Caco-2 (cell line): ENCODE results near the gene ARHGAP24. TPM values are rescaled to one million over a fixed set of nuclear protein-coding genes. Genes with fewer than 3 reads are reported as not detected.

Source experiments
- BruUV-seq: library from RNA; stranded (reverse); fragments of 400-500 nt; replicated peaks from 2 replicates; lab custom pipeline; 2021; lab: Mats Ljungman, UMichigan
- CTCF ChIA-PET: fragments of 300-600 bp; sonication (Branson Sonifier 250); formaldehyde crosslinking; loops from one replicate; lab custom pipeline; 2022; ENCODE audit warnings: antibody characterized with exemption; lab: Charles Lee
- POLR2A ChIA-PET: fragments of 300-600 bp; sonication (Branson Sonifier 250); formaldehyde crosslinking; loops from one replicate; lab custom pipeline; 2022; ENCODE audit warnings: antibody characterized with exemption; lab: Charles Lee
- DNase-seq, 2 experiments: peaks; one replicate each; pipeline versions ENCODE4 v3.0.0 to v3.0.0-alpha.2; 2020 to 2022
- H3K27me3 ChIP-seq: replicated peaks from 2 replicates; pipeline ENCODE4 v1.6.0; 2011; ENCODE audit warnings: low read length; ENCODE audit not compliant: control insufficient read depth, insufficient read depth
- H3K36me3 ChIP-seq: 2 replicates; pipeline ENCODE4 v1.5.1; 2011; ENCODE audit warnings: low read length; ENCODE audit not compliant: control insufficient read depth, insufficient read depth
- H3K4me1 ChIP-seq: fragments of 250-450 bp; sonication (Bioruptor Pico); 2 replicates; pipeline ENCODE4 v1.5.1; 2020; ENCODE audit warnings: mild to moderate bottlenecking
- H3K4me3 ChIP-seq: 2 replicates; pipeline ENCODE4 v1.5.1; 2011; ENCODE audit warnings: low read depth, mild to moderate bottlenecking, control low read depth, low read length
- H3K9me3 ChIP-seq: fragments of 250-450 bp; sonication (Bioruptor Pico); 2 replicates; pipeline ENCODE4 v1.5.1; 2020; ENCODE audit warnings: mild to moderate bottlenecking, moderate library complexity
- H3K27ac Mint-ChIP-seq: one replicate; pipeline ENCODE4 v1.8.0; 2022; ENCODE audit warnings: mixed read lengths; ENCODE audit not compliant: unreplicated experiment
- H3K27me3 Mint-ChIP-seq: one replicate; pipeline ENCODE4 v1.8.0; 2022; ENCODE audit warnings: mixed read lengths; ENCODE audit not compliant: insufficient read depth, unreplicated experiment
- H3K36me3 Mint-ChIP-seq: one replicate; pipeline ENCODE4 v1.8.0; 2022; ENCODE audit warnings: mild to moderate bottlenecking, mixed read lengths; ENCODE audit not compliant: insufficient read depth, unreplicated experiment
- H3K4me1 Mint-ChIP-seq: one replicate; pipeline ENCODE4 v1.8.0; 2022; ENCODE audit warnings: low read depth, mixed read lengths; ENCODE audit not compliant: unreplicated experiment
- H3K4me3 Mint-ChIP-seq: one replicate; pipeline ENCODE4 v1.8.0; 2022; ENCODE audit warnings: mild to moderate bottlenecking, moderate library complexity, mixed read lengths; ENCODE audit not compliant: unreplicated experiment
- H3K9me3 Mint-ChIP-seq: one replicate; pipeline ENCODE4 v1.8.0; 2022; ENCODE audit warnings: mixed read lengths; ENCODE audit not compliant: unreplicated experiment
- intact Hi-C: fragments of 100-400 bp; cut with micrococcal nuclease; formaldehyde crosslinking; loops from one replicate; pipeline ENCODE4 v1.10.0; 2022; ENCODE audit not compliant: unreplicated experiment
- total RNA-seq: library from RNA; stranded (reverse); gene quantifications from 2 replicates; pipeline ENCODE4 v1.2.3, GENCODE V29; 2022
- TF ChIP-seq, protein P1 (sequence below), 2 experiments: fragments of 200-600 bp in 1 of 2; IDR thresholded peaks; 1 replicate in 1 of 2; 2 replicates in 1 of 2; pipeline versions ENCODE4 v1.5.1 to v1.8.0; 2011 to 2022; ENCODE audit warnings: antibody characterized with exemption in 1 of 2, control low read depth in 1 of 2, inconsistent platforms in 1 of 2, low read depth in 1 of 2, low read length in 1 of 2, mild to moderate bottlenecking in 1 of 2, moderate library complexity in 1 of 2; ENCODE audit not compliant: insufficient read depth in 1 of 2, severe bottlenecking in 1 of 2, unreplicated experiment in 1 of 2

ARHGAP24 gene
- total RNA-seq, 1 experiment from 2014 or later = 2.8 TPM

DNA sequence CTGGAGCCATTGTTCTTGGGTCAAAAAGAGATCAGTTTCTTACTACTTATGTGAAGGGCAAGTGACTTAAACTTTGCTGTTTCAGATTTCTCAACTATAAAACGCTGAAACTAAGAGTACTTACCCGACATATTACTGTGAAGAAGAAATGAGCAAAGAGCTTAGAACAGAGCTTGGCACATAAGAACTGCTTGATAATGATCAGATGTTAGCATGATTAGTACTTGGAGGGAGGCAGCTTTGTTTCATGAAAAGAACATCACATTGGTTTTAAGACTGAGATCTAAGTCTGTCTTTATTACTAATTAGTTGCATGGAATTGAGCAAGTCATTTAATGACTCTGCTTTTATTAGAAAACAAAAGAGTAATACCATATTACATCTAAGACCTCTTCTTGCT is 169.1 kb downstream of the ARHGAP24 start:
- no TSS peak for BruUV-seq

DNA sequence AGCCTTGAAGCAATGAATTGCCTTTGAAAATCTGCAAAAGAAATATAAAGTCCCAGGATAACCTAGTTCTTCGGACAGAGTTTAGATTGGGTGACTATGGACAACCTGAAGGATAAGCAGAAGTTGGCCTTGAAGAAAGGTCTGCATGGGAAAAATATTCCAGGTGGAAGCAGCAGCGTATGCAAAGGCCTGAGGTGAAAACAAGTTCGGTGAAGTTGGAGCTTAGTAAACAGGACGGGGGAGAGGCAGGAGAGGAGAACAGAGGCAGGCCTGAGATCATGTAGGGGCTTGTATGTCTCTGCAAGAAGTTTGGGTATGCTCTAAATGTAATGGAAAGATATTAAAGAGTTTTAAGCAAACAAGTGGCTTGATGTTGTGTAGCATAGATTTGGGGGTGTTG is 176.0 kb downstream of the ARHGAP24 start:
- Mint-ChIP-seq H3K4me3 (no peak overlapping the region), H3K27me3 (peaks cover 4% of the 10 kb centered on the region), H3K27ac (no peak overlapping the region), H3K9me3 (no peaks in the 10 kb centered on the region), H3K36me3 (no peaks in the 10 kb centered on the region), H3K4me1 (no peaks in the 10 kb centered on the region)
- Histone ChIP-seq H3K4me3 (no peak overlapping the region), H3K9me3 (no peaks in the 10 kb centered on the region), H3K36me3 (no peaks in the 10 kb centered on the region), H3K27me3 (no peaks in the 10 kb centered on the region), H3K4me1 (no peaks in the 10 kb centered on the region)
- CTCF ChIA-PET = no interaction called here
- DNase-seq = no peak
- POLR2A ChIA-PET = no interaction called here
- BruUV-seq = no TSS peak
- TF ChIP-seq, protein P1, sequence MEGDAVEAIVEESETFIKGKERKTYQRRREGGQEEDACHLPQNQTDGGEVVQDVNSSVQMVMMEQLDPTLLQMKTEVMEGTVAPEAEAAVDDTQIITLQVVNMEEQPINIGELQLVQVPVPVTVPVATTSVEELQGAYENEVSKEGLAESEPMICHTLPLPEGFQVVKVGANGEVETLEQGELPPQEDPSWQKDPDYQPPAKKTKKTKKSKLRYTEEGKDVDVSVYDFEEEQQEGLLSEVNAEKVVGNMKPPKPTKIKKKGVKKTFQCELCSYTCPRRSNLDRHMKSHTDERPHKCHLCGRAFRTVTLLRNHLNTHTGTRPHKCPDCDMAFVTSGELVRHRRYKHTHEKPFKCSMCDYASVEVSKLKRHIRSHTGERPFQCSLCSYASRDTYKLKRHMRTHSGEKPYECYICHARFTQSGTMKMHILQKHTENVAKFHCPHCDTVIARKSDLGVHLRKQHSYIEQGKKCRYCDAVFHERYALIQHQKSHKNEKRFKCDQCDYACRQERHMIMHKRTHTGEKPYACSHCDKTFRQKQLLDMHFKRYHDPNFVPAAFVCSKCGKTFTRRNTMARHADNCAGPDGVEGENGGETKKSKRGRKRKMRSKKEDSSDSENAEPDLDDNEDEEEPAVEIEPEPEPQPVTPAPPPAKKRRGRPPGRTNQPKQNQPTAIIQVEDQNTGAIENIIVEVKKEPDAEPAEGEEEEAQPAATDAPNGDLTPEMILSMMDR (IDR thresholded peaks at IDR 0.05; ENCODE audit: insufficient read depth in 1 of 2, low read depth in 1 of 2, low read length in 1 of 2, severe bottlenecking in 1 of 2, unreplicated experiment in 1 of 2) = no peak
- intact Hi-C loops = no loop called here

More for the DNA sequence above, 169.1 kb downstream of the ARHGAP24 start:
- ChIA-PET CTCF (no interaction called here), POLR2A (no interaction called here)
- intact Hi-C loops = no loop called here
- H3K27me3 ChIP-seq = no peaks in the 10 kb centered on the region
- Mint-ChIP-seq H3K27me3 (no peaks in the 10 kb centered on the region), H3K36me3 (no peaks in the 10 kb centered on the region), H3K4me3 (no peak overlapping the region), H3K27ac (no peak overlapping the region), H3K9me3 (no peaks in the 10 kb centered on the region), H3K4me1 (no peaks in the 10 kb centered on the region)
- no peak overlapping the region for H3K4me3 ChIP-seq
- TF ChIP-seq, protein P1 (IDR thresholded peaks at IDR 0.05; ENCODE audit: insufficient read depth in 1 of 2, low read depth in 1 of 2, low read length in 1 of 2, severe bottlenecking in 1 of 2, unreplicated experiment in 1 of 2) = no peak
- no peaks in the 10 kb centered on the region for H3K9me3 ChIP-seq
- H3K4me1 ChIP-seq = no peaks in the 10 kb centered on the region
- no peak for DNase-seq
- H3K36me3 ChIP-seq = no peaks in the 10 kb centered on the region

DNA sequence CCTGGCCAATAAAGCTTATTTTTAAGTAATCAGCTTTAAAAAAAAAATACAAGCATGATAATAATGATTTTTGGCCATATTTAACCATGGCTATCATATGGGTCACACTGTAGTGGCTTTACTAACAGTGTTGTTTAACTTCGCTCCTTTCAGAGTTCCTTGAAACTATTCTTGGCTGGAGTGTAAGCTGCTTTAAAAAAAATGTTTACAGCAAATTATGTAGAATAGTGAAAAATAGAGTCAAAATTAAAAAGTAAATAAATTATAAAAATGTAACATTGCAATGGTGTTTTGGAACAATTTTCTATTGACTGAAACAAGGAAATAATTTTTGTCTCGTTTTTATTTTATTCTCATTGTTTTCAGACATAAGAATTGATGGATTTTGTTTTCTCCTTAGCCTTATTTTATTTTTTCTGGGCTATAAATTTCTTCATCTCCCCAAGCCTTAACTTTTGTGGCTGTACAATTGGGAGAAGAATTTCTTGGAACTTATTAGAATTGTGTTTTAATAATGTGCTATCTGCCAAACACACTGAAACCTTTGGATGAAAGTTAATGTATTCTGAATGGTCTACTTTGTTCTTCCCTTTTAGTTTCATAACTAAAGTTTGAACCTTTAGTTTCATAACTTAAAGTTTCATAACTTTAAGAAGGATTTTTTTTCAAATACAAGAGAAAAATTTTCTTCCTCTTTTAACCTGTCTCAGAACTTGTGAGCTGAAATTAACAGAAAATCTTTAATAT is 182.0 kb downstream of the ARHGAP24 start:
- Histone ChIP-seq H3K4me3 (no peak overlapping the region), H3K27me3 (no peaks in the 10 kb centered on the region), H3K4me1 (no peaks in the 10 kb centered on the region), H3K9me3 (no peaks in the 10 kb centered on the region), H3K36me3 (no peaks in the 10 kb centered on the region)
- ChIA-PET POLR2A (no interaction called here), CTCF (no interaction called here)
- Mint-ChIP-seq H3K27ac (no peak overlapping the region), H3K36me3 (no peaks in the 10 kb centered on the region), H3K4me1 (no peaks in the 10 kb centered on the region), H3K9me3 (no peaks in the 10 kb centered on the region), H3K27me3 (peaks cover 3% of the 10 kb centered on the region), H3K4me3 (no peak overlapping the region)
- no peak for DNase-seq
- no TSS peak for BruUV-seq
- TF ChIP-seq, protein P1 (IDR thresholded peaks at IDR 0.05; ENCODE audit: insufficient read depth in 1 of 2, low read depth in 1 of 2, low read length in 1 of 2, severe bottlenecking in 1 of 2, unreplicated experiment in 1 of 2) = no peak
- intact Hi-C loops = no loop called here
